ENCODE measurements around the gene UROD. TPM values are rescaled to one million over a fixed set of nuclear protein-coding genes. Genes with fewer than 3 reads are reported as not detected.
"Not testable (repeated sequence)": the region's sequence is repeated elsewhere in the genome, so short reads cannot be mapped to it uniquely, and the experiment has no call there.

UROD gene
- total RNA-seq, 4 donors from 2014 or later, result 94.5 to 137 (median 99.3) TPM

DNA sequence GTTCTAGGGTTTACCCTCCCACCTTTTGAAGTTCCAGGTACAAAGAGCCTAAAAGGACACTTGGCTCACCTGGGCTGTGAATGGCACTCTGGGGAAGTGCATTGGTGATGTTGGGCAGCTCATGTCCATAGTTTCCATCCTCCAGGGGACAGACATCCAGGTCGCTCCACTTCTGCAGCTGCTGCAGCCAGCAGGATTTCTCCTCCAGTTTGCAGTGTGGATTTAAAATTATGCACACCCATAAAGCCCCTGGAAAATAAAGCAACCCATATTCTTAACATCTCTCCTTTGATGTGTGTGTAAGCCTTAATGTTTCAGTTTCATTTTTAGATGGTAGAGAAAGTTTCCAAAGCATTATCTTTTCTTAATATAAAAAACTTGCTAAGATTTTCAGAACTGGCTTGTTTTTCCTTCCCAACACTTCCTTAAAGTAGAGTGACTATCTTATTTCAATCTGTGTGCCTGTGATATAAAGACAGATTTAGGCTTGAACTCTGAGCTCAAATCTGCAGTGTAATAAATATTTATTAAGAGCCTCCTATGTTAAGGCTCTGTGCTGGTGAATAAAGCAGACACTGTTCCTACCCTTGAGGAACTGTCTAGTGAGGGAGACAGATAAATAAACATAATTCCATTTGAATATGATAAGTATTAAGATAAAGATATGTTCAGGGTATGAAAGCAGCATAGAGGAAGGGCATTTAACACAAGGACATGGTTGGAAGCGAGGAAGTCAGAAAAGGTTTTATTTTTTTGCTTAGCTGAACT lies 39.1 kb downstream of the UROD start:
- Histone ChIP-seq H3K4me3 (replicated peaks in 1 of 3) (no peak overlapping the region), H3K27me3 (no peaks in the 10 kb centered on the region), H3K9me3 (no peaks in the 10 kb centered on the region), H3K4me1 (no peaks in the 10 kb centered on the region), H3K27ac (no peak overlapping the region), H3K36me3 (no peaks in the 10 kb centered on the region)
- WGBS, 2 donors, result 71 to 86% methylated on average over 2 of the region's 2 CpGs
- intact Hi-C loops (cut with DNase I), result no loop called here
- no peak for DNase-seq
- TF ChIP-seq POLR2A (IDR thresholded peaks at IDR 0.05), result no peak
- TF ChIP-seq, protein P1, sequence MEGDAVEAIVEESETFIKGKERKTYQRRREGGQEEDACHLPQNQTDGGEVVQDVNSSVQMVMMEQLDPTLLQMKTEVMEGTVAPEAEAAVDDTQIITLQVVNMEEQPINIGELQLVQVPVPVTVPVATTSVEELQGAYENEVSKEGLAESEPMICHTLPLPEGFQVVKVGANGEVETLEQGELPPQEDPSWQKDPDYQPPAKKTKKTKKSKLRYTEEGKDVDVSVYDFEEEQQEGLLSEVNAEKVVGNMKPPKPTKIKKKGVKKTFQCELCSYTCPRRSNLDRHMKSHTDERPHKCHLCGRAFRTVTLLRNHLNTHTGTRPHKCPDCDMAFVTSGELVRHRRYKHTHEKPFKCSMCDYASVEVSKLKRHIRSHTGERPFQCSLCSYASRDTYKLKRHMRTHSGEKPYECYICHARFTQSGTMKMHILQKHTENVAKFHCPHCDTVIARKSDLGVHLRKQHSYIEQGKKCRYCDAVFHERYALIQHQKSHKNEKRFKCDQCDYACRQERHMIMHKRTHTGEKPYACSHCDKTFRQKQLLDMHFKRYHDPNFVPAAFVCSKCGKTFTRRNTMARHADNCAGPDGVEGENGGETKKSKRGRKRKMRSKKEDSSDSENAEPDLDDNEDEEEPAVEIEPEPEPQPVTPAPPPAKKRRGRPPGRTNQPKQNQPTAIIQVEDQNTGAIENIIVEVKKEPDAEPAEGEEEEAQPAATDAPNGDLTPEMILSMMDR (IDR thresholded peaks at IDR 0.05), result no peak

- Histone ChIP-seq H3K27me3 (no peaks in the 10 kb centered on the region), H3K4me3 (replicated peaks in 1 of 3) (no peak overlapping the region), H3K27ac (no peak overlapping the region), H3K4me1 (peaks cover 12 to 15% of the 10 kb centered on the region in 2 donors), H3K36me3 (no peaks in the 10 kb centered on the region), H3K9me3 (no peaks in the 10 kb centered on the region)
- WGBS, 2 donors, result 79 to 93% methylated on average over 1 of the region's 1 CpG
- DNase-seq, result no peak
- TF ChIP-seq, protein P1 (IDR thresholded peaks at IDR 0.05), result no peak
- TF ChIP-seq POLR2A (IDR thresholded peaks at IDR 0.05), result no peak
- intact Hi-C loops (cut with DNase I), result no loop called here
Measured at GRCh38 chr1:45057542-45057941, 45.5 kb downstream of the UROD start.

GRCh38 chr1:45059829-45060228 lies 47.8 kb downstream of the UROD start:
- intact Hi-C loops (cut with DNase I), result no loop called here
- H3K4me3 ChIP-seq (replicated peaks in 1 of 3), result no peak overlapping the region
- H3K4me1 ChIP-seq, result peaks cover 12 to 15% of the 10 kb centered on the region in 2 donors
- DNase-seq, result peak; percentile 74 to 79
- no peaks in the 10 kb centered on the region for H3K36me3 ChIP-seq
- no peaks in the 10 kb centered on the region for H3K27me3 ChIP-seq
- TF ChIP-seq, protein P1 (IDR thresholded peaks at IDR 0.05), result no peak
- TF ChIP-seq POLR2A (IDR thresholded peaks at IDR 0.05), result peak in 1 of 2 donors; percentile 26
- H3K27ac ChIP-seq, result peak overlapping the region; percentile 39 to 75 (median 53)
- WGBS, 2 donors, result 42 to 69% methylated on average over 2 of the region's 2 CpGs
- H3K9me3 ChIP-seq, result no peaks in the 10 kb centered on the region

DNA sequence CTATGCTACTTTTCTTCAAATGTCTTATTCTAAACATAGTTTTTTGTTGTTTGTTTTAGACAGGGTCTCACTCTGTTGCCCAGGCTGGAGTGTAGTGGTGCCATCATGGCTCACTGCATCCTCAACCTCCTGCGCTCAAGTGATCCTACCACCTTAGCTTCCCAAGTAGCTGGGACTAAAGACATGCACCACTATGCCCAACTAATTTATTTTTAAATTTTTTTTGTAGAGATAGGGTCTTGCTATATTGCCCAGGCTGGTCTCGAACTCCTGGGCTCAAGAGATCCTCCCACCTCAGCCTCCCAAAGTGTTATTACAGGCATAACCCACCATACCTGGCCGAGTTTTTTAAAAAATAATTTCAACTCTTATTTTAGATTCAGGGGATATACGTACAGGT lies 50.4 kb downstream of the UROD start:
- H3K36me3 ChIP-seq; H3K9me3 ChIP-seq; H3K4me3 ChIP-seq (replicated peaks in 1 of 3); intact Hi-C loops (cut with DNase I); H3K27me3 ChIP-seq; H3K27ac ChIP-seq: not testable (repeated sequence)
- WGBS, 2 donors, result 92 to 94% methylated on average over 4 of the region's 4 CpGs
- H3K4me1 ChIP-seq, result peaks cover 12 to 15% of the 10 kb centered on the region in 2 donors
- peak; percentile 12 to 21 for DNase-seq

- Histone ChIP-seq H3K36me3 (no peaks in the 10 kb centered on the region), H3K27me3 (no peaks in the 10 kb centered on the region), H3K4me3 (replicated peaks in 1 of 3) (no peak overlapping the region), H3K27ac (no peak overlapping the region), H3K9me3 (no peaks in the 10 kb centered on the region), H3K4me1 (peaks cover 3 to 5% of the 10 kb centered on the region in 2 donors)
- WGBS, 2 donors, result 80 to 88% methylated on average over 2 of the region's 2 CpGs
- intact Hi-C loops (cut with DNase I), result no loop called here
- DNase-seq, result no peak
- TF ChIP-seq, protein P1 (IDR thresholded peaks at IDR 0.05), result no peak
- no peak for TF ChIP-seq POLR2A (IDR thresholded peaks at IDR 0.05)
Measured at GRCh38 chr1:45065083-45065482, 53.0 kb downstream of the UROD start.

Other genes with a start within 250 kb of the UROD start
- 1,000 to 10,000 TPM; 1,167 to 2,709 (median 1,595) TPM for gene RPS8, start 236.7 kb upstream of the UROD start, total RNA-seq
- under 1 TPM in 2 of 4 donors, not detected in 2; 0.42 to 0.56 TPM for gene BEST4, start 224.1 kb upstream of the UROD start, total RNA-seq
- gene PLK3, start 211.9 kb upstream of the UROD start, total RNA-seq, result 10 to 100 TPM in 3 of 4 donors, 1 to 10 TPM in 1; 7.4 to 18.4 (median 13.6) TPM
- gene DYNLT4, start 204.9 kb upstream of the UROD start, total RNA-seq, result 1 to 10 TPM in 1 of 4 donors, under 1 TPM in 1, not detected in 2; 0.67 to 1.0 TPM
- 10 to 100 TPM in 2 of 4 donors, 1 to 10 TPM in 2; 7.3 to 14.9 (median 9.2) TPM for gene BTBD19, start 203.7 kb upstream of the UROD start, total RNA-seq
- gene PTCH2, start 169.0 kb upstream of the UROD start, total RNA-seq, result 1 to 10 TPM in 1 of 4 donors, under 1 TPM in 3; 0.15 to 1.0 (median 0.52) TPM
- gene EIF2B3, start 25.7 kb upstream of the UROD start, total RNA-seq, result 10 to 100 TPM; 16.9 to 21.3 (median 19.2) TPM
- 10 to 100 TPM; 30.8 to 42.6 (median 38.1) TPM for gene HECTD3, start 930 bp upstream of the UROD start, total RNA-seq
- 10 to 100 TPM in 3 of 4 donors, 1 to 10 TPM in 1; 6.3 to 15.4 (median 12.5) TPM for gene ZSWIM5, start 194.4 kb downstream of the UROD start, total RNA-seq